Gastrocnemius medialis (tissue), 4 donors: ENCODE results near the gene KRTAP3-1.

Experiments
- POLR2A ChIP-seq, 2 donors: fragments of 450-650 bp; IDR thresholded peaks; one replicate each; pipeline ENCODE4 v1.6.1; 2017; ENCODE audit warnings: antibody characterized with exemption in 2 of 2, mild to moderate bottlenecking in 2 of 2, moderate library complexity in 2 of 2
- TF ChIP-seq, protein P1 (sequence below), 5 experiments: fragments of 450-650 bp in 3 of 5; fragments of 200-600 bp in 2 of 5; sonication (generic) in 2 of 5; IDR thresholded peaks in 4 of 5; conservative IDR thresholded peaks in 1 of 5; 1 replicate in 4 of 5; 2 replicates in 1 of 5; pipeline ENCODE4 v1.5.1; 2016 to 2019; ENCODE audit warnings: antibody characterized with exemption in 5 of 5, mild to moderate bottlenecking in 3 of 5, moderate library complexity in 3 of 5

- TF ChIP-seq, protein P1, sequence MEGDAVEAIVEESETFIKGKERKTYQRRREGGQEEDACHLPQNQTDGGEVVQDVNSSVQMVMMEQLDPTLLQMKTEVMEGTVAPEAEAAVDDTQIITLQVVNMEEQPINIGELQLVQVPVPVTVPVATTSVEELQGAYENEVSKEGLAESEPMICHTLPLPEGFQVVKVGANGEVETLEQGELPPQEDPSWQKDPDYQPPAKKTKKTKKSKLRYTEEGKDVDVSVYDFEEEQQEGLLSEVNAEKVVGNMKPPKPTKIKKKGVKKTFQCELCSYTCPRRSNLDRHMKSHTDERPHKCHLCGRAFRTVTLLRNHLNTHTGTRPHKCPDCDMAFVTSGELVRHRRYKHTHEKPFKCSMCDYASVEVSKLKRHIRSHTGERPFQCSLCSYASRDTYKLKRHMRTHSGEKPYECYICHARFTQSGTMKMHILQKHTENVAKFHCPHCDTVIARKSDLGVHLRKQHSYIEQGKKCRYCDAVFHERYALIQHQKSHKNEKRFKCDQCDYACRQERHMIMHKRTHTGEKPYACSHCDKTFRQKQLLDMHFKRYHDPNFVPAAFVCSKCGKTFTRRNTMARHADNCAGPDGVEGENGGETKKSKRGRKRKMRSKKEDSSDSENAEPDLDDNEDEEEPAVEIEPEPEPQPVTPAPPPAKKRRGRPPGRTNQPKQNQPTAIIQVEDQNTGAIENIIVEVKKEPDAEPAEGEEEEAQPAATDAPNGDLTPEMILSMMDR (IDR thresholded peaks at IDR 0.05 in 4 of 5, conservative IDR thresholded peaks at IDR 0.05 in 1 of 5): no peak
- TF ChIP-seq POLR2A (IDR thresholded peaks at IDR 0.05): no peak
Observed at GRCh38 chr17:41020336-41020735, 11.4 kb upstream of the KRTAP3-1 start.
